EH (cell line): Measurements from ENCODE around the gene BAIAP2.

Experiments
- DNase-seq: peaks from one replicate; pipeline ENCODE4 v3.0.0-alpha.2; 2015; ENCODE audit warnings: low read depth

Gene BAIAP2

DNA sequence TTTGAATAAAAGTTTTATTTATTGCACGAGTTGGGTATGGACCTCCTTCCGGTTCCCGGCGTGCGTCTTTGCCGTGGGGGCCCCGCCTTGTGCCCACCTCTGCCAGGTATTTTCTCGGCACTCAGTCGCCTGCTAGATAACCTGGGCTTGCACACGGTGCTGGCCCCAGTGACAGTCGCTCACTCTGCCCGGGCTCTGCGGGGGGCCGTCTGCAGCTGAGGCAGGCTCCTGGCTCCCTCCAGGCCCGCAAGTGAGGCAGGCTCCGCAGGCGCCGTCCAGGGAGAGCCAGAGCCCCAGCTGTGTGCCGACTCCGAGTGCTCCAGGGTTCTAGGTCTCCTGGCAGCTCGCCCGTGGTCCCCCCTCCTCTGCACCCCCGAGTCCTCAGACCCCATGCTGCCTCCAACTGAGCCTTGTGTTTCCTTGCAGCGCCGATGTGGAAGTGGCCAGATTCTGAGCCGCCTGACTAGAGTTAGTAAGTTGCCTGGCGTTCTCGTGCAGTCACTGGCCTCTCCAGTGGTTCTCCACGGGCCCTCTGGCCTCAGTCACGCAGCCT, 75.6 kb downstream of the BAIAP2 start:
- DNase-seq = no peak

DNA sequence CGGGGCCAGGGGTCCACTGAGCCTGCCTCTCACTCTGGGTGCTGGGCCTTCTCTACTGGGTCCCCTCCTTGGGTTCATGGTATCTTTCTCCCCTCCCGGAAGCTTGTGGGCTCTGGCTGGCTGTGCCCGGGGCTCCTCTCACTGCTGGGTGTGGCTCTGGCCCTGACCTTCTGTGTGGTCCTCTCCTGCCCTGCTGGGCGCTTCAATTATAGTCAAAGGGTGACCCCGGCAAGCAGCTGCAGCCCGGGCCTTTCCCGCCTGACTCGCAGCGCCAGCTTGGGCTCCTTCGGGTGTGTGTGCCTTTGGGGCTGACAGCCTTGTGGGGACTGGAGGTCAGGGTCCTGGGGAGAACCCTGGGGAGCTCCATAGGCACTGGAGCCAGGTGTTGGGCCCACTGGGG, 76.1 kb downstream of the BAIAP2 start:
- no peak for DNase-seq

DNA sequence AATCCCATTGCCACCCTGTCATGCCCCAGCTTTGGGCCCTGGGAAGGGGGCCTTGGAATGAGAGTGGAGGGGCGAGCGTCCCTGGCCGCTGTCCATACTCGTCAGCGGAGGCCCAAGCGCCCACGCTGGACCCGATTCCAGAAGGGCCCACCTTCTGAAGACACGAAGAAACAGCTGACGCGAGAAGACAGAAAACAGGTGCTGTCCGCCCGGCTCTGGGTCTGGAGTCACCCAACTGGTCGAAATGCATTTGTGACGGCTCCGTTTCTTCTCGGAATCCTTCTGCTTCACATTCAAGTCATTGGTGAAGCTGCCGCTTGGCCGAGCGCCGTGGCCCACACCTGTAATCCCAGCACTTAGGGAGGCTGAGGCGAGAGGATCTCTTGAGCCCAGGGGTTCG, 77.5 kb downstream of the BAIAP2 start:
- DNase-seq = no peak

DNA sequence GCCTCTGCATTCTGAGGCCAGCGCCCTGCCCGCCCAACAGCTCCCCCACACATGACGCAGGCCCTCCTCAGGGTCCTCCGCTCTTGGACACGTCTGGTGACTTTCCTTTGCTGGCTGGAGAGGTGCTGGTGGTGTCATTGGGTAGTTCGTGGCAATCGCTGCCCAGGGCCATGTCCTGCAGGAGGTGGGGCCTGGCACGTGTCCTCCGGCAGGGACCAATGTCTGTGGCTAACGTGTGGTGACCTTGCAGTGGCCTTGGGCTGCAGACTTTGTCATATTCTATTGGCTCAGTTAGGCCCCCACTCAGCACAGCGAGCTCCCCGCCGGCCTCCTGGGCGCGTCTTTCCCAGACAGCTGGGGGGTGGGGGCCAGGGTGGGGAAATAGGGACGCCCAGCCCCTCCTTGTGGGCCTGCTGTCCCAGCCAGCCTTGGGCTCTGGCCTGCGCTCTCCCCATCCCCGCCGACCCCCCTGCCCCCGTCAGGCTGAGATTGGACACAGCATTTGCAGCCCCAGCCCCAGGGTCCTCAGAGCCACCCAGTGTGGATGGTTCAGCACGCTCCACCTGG, 78.3 kb downstream of the BAIAP2 start:
- DNase-seq = no peak

DNA sequence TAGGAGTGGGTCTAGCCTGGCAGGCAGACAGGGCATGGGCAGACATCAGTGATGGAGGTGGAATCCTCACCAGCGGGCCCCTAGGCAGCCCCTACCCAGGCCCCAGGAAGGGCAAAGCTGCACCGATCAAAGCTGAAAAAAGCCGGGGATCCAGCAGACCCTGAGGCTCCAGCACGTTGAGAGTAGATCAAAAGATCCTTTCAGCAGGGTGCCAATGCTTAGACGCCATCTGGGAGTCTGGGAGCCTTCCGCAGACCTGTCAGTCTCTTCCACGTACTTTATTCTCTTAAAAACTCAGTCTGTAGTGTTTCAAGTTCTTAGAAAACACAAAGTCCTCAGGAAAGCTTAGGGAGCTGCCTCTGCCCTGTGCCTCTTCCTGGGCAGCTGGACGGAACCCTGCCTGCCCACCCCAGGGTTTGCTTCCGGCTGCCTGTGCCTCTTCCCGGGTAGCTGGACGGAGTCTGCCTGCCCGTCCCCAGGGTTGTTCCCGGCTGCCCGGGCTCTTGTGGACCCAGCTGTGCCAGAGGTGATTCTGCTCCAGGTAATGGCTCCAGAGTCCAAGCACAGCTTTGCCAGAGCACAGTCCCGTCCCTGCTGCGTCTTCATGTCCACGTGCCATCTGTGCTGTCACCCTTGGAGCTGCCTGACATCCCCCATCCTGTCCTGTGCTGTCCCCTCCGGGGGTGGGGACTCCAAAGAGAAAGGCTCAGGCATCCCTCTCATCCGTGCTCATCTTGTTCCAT, 79.6 kb downstream of the BAIAP2 start:
- DNase-seq = no peak

DNA sequence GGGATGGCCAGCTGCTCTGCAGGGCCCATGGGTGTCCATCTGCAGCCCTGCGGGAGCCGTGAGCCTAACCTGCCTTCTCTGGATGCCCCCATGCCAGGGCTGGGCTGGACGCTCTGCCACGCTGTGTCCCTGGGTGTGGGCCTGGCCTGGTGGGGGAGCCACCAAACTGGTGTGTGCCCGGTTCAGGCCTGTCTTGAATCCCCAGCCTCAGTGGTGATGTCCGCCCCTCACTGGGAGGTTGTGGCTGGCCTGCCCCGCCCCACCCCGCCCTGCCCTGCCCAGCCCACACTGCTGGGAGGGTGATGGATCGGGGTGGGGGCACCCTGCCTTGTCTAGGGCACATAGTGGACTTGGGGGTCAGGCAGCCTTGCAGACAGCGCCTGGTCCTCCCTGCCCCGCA, 80.3 kb downstream of the BAIAP2 start:
- no peak for DNase-seq

DNA sequence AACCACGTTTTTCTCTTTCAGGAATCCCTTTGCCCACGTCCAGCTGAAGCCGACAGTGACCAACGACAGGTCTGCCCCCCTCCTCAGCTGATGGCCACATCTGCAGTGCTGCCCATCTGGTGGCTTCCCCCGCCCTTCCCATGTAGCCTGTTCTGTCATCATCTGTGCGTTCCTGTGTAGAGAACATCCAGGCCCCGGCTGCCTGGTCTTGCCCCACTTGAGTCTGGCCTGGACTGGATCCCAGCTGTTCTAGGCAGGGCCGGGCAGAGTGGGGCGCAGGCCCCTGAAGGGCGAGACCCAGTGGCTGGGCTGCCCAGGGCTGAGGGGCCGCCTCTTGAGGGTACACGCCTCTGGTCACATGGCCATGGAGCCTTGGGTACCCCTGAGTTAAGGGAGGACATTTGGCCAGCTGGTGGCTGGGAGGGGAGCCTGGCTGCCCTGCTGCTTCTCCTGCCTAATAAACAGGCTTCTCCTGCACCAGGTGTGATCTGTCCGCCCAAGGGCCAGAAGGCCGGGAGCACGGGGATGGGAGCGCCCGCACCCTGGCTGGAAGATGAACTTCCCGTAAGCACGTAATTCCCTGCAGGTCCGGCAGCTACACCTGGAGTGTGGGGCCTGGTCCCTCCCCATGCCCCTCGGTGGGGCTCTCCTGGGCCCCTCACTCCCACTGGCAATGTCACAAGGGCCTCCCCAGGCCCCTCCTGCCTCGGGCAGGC, 81.0 kb downstream of the BAIAP2 start:
- no peak for DNase-seq

DNA sequence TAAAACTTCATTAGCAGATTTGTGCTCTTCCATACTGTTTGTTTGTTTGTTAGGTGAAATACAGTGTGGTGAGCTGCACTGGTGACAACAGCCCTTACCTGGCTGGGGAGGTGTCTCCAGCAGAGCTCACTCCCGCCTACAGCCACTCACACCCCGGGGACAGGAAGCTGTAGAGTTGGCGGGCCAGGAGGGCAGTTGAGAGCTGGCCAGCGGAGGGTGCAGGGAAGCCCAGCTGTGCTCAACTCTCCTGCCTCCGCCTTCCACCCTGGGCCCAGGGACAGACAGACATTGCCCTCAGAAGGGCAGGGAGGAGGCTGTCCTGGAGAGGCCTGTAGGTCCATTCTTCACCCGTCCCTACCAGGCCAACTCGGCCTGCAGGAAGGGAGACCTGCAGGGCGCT, 81.8 kb downstream of the BAIAP2 start:
- DNase-seq = no peak

DNA sequence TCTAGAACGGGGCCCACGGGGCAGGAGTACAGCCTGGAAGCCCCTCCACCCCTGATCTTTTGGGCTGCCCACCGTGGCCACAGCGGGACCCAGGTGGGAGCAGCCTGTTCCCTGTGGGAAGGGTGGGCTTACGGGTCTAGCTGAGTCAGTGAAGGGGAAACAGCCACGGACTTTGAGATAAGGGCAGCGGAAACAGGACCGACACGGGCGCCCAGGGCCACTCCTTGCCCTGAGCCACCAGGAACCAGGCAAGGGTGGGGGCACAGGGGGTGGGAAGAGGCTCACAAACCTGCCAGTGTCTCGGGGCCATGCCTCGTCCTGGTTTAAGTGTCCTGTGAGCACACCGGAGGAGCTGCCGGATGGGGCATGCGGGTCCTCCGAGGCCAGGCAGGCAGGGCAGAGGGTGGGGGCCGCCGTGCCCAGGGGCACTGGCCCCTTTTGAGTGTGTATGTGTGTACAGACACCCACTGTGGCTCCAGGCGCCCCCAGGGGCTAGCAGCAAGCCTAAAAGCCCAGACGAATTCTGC, 82.8 kb downstream of the BAIAP2 start:
- DNase-seq = no peak

DNA sequence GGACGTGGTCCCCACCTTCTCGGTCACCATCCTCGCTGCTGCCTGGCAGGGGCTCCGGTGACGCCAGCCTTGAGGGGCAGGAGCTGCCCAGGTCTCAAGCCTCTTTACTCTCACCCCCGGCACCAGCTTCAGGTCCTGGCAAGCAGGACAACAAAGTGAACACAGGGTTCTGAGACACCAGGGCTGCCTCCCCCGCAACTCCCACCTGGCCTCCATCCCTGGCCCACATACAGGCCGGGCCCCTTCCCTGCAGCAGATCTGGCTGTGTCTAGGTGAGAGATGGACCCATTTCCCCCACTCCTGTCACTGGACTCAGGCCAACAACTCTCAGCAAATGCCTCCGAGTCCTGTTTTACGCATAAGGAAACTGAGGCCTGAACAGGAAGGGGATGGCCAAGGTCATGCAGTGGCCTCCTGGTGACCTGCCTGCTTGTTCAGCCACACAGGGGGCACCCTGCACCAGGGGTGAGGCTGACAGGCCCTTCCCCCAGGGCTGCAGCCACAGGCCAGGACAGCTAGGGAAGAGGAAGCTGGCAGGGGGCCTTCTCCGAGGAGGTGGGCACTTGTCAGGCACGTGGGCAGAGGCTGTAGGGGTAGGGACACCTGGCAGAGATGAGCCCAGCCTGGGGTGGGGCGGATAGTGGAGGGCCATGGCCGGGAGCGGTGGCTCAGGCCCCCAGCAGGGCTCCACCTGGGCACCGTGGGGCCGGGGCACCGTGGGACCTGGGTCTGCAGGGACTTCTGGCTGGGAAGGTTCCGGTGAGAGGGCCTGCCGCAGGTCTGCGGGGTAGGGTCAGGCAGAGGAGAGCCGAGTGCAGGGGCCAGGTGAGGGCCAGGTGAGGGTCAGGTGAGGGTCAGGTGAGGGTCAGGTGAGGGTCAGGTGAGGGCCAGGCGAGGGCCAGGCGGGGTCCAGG, 83.6 kb downstream of the BAIAP2 start:
- no peak for DNase-seq

DNA sequence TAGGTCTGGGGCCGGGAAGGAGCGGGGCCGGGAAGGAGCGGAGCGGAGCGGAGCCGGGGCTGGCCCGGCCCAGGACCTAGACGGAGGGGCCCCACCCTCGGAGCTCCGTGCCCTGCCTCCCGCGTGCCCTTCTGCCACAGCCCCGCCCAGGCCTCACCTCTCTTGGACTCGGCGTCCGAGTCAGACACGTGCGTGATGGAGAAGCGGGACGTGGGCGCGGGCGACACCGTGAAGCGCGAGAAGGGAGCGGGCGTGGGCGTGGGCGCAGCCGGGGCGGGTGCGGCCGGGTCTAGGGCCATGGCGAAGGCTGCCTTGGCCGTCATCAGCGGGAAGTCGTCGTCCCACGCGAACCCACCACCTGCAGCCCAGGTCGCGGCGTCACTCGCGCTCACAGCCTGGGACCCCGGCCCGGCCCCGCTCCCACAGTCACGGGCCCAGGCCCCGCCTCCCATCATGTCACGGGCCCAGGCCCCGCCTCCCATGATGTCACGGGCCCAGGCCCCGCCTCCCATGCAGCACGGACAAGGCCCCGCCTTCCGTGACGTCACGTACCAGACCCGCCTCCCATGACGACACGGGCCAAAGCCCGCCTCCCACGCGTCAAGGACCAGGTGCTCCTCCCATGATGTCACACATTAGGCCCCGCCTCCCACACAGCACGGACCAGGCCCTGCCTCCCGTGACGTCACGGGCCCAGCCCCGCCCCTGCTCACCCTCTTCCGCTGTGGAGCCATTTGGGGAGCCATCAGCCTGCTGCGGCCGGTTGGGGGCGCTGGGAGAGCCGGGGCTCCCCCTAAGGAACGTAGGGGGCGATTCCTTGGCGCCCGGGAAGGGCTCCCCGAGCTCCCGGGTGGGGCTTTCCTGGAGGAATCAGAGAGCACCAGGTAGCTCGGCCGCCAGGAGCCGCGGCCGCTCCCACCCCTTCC, 84.5 kb downstream of the BAIAP2 start:
- peak; percentile 93 for DNase-seq

DNA sequence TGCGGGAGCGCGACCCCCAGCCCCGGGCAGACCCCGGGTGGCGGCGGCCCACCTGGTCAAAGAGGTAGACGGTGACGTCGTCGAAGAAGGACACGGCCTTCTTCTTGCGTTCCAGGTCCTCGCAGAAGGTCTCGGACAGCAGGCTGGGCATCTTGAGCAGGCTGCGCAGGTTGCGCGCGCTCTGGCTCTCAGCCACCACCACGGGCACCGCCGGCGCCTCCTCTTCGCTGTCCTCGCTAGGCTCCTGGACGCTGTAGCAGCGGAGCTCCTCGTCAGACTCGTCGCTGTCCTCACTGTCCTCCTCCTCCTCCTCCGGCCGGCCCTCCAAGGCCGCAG, 85.2 kb downstream of the BAIAP2 start:
- no peak for DNase-seq

DNA sequence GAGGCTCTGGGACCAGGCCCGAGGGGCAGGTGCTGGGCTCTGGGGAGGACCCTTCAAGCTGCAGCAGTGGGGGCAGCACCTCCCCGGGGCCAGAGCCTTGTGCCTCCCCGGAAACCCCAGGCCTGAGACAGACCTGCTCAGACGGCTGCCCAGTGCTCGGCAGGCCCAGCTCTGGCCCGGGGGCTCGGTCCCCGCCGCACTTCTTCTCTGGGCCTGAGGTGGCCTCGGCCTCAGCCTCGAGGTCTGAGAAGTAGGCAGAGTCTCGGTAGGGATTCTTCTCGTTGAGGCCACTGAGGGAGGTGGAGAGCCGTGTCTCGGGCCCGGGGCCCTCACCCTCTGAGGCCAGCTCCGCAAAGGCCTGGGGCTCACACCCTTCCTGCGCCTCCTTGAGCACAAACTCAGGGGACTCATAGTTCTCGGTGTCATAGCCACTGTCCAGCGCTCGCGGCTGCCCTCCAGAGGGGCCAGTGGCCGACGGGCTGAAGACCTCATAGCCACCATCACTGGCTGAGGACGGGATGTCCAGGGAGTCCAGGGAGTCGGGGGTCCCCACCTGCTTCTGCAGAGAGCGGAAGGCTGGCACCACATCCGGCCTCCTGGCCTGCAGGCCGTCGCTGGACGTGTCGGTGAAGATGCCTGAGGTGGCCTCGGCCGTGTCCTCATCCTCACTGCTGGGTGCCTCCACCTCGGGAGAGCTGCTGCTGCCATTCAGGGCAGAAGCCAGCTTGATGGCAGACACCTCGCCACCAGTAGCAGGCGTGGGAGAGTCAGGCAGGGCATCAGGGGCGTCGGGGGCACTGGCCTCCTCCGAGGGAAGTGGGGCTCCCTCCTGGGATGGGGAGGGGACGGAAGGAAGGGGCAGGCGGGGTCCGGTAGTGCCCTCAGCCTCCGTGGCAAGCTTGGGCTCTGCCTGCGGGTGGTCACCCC, 86.0 kb downstream of the BAIAP2 start:
- DNase-seq = no peak

DNA sequence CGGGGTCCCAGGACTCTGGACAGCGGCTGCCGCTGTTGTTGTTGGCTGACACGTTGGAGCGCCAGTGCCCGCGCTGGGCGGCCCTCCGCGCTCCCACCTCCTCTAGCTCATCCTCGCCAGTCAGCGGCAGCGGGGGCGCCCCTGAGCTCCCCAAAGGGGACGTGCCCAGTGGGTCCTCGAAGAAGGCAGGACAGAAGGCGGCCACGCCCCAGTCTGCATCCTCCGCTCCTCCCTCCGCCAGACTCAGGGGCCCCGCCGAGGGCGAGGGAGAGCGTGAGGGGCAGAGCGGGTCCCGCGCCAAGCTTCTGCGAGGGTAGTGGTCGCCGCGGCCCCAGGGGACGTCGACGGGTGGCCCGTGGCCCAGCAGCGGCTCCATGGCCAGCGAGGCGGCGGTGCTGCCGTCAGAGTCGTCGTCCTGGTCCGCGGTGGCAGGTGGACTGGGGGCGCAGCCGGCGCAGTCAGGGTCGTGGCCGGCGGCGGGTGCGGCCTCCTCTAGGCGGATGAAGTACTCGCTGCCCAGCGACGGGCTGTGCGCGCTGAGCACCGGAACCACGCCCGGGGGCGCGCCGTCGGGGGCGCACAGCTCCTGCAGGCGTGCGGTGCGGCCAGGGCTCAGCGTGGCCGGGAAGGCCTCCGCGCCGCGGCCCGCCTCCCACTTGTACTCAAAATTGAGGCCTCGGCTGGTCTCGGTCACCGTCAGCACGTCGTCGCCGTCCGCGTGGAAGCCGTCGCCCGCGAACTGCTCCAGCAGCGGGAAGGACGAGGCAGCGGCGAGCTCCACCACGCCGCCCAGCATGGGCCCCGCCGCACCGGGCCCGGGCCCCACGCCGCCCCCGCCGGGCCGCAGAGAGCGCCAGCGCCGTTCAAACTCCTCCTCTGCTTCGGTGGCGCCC, 87.1 kb downstream of the BAIAP2 start:
- DNase-seq = no peak

DNA sequence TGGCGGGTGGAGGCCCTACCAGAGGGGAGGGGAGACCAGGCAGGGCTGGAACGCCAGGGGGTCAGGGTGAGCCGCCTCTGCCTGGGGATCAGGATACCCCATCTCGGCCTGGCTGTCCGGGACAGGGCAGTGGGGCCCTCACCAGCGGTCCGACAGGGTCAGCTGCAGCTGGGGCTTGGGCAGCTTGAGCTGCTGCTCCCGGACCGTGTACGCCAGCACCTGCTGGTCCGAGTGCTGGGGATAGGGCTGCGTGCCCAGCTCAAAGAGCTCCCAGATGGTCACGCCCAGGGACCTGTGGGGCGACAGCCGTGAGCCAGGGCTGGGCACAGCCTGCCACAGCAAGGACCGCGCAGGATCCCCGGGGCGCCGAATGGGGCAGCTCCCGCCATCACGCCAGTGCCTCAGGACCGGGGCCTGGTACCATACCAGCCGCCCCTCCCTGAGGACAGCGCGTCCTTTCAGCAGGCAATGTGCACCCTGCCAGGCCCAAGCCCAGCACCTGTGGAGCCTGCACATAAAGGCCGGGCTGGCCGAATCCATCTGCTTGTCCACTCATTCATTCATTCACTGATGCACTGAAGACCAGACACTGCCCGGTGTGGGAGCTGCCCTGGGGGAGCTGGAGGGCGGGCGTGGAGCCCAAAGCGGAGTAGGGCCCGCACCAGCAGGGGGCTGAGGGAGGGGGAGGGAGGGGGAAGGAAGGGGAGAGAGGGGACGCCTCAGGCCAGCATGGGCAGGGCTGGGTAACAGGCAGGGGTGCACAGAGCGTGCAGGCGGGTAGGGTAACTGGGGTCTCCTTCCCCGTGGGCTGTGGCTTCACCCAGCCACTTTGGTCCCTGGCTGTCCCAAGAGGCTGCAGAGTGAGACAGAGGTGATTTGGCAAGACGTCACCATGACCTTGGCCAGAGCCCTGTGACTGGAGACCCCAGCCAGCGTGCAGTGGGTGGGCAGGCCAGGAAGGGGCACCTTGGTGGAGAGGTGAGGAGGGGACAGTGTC, 88.4 kb downstream of the BAIAP2 start:
- DNase-seq = no peak

DNA sequence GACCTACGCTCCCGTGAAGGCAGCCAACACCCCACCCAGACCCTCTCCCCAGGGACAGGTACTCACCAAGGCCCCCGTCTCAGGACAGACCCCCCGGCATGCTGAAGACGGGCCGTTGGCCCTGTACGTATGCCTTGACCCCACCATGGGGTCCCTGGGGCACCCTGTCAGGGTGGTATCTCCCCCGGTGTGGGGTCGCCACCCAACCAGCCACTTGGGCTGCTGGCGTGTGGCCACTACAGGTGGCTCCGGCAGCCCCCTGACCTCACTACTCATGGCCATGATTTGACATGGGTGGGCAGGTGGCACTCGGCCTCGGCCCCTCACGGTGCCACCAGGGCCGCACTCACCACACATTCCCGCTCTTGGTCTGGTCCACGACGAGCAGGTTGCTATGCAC, 89.4 kb downstream of the BAIAP2 start:
- DNase-seq = no peak

DNA sequence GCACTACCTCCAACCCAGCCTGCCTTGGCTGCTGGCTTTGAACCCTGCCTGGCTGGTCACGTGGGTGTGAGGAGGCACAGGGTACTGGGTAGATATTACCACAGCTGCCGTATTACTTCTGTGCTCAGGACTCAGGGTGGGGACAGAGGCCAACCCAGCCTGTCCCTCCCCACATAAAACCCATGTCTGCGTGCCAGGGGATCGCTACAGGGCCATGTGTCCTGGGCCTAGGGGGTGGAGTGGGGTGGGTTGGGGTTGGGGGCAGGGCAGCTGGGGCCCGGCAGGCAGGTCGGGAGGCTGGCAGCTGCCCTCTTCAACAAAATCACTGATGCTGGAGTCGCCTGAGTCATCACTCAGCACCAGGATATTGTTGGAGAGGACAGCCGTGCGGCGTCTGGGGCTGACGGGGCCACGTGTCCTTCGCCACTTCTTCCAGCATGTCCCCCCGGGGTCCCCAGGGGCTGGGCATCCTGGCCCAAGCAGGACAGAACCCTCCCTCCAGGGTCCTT, 90.7 kb downstream of the BAIAP2 start:
- DNase-seq = no peak
